HepG2 (cell line): ENCODE data around the gene DSG2. TPM values are rescaled to one million over a fixed set of nuclear protein-coding genes. Genes with fewer than 3 reads are reported as not detected.

Source experiments
- LCORL ChIP-seq, 2 experiments: fragments of 450-650 bp in 1 of 2; sonication (generic) in 1 of 2; formaldehyde crosslinking in 1 of 2; IDR thresholded peaks; 2 replicates each; pipeline versions ENCODE4 v1.5.0 to v1.6.1; 2017 to 2020; ENCODE audit warnings: antibody characterized with exemption in 1 of 2, missing genetic modification reagents in 1 of 2
- MYC ChIP-seq: sonication (generic); formaldehyde crosslinking; IDR thresholded peaks from 2 replicates; pipeline ENCODE4 v1.9.0; 2021; ENCODE audit warnings: missing genetic modification reagents, borderline replicate concordance
- NAIF1 ChIP-seq: sonication (generic); formaldehyde crosslinking; IDR thresholded peaks from 2 replicates; pipeline ENCODE4 v1.5.0; 2020; ENCODE audit warnings: mild to moderate bottlenecking, missing genetic modification reagents, borderline replicate concordance
- RARA ChIP-seq: IDR thresholded peaks from 2 replicates; pipeline ENCODE4 v1.6.1; 2016; ENCODE audit warnings: missing genetic modification reagents, missing compliant biosample characterization
- ZFP90 ChIP-seq: sonication (generic); formaldehyde crosslinking; IDR thresholded peaks from 2 replicates; pipeline ENCODE4 v1.8.0; 2022; ENCODE audit warnings: missing genetic modification reagents, mild to moderate bottlenecking, inconsistent platforms, borderline replicate concordance
- ZNF263 ChIP-seq: sonication (generic); formaldehyde crosslinking; IDR thresholded peaks from 2 replicates; pipeline ENCODE4 v1.4.0; 2020; ENCODE audit warnings: missing genetic modification reagents
- ZNF292 ChIP-seq: sonication (generic); formaldehyde crosslinking; IDR thresholded peaks from 2 replicates; pipeline ENCODE4 v1.8.1; 2022; ENCODE audit warnings: mild to moderate bottlenecking, low read depth, missing genetic modification reagents, borderline replicate concordance
- ZNF562 ChIP-seq: sonication (generic); formaldehyde crosslinking; IDR thresholded peaks from 2 replicates; pipeline ENCODE4 v1.8.0; 2022; ENCODE audit warnings: missing genetic modification reagents, borderline replicate concordance
- polyA plus RNA-seq, 8 experiments: library from polyadenylated mRNA; depleted of rRNA in 3 of 8; stranded (reverse) in 7 of 8; unstranded in 1 of 8; fragments of >200 nt; fragmentation: Illumina TruSeq in 4 of 8; extraction: Trizol in 4 of 8; gene quantifications; 2 replicates each; pipeline versions ENCODE4 v1.2.1 to v1.2.3, GENCODE V29; 2011 to 2016; ENCODE audit warnings: low read depth in 4 of 8, missing spikeins in 1 of 8, mixed read lengths in 1 of 8; ENCODE audit not compliant: insufficient read depth in 1 of 8
- total RNA-seq, 5 experiments: library from RNA; depleted of rRNA; stranded (reverse); fragments of >200 nt; fragmentation: Illumina TruSeq; extraction: Trizol; gene quantifications; 2 replicates each; pipeline ENCODE4 v1.2.3, GENCODE V29; 2016; ENCODE audit warnings: low read depth in 1 of 5
- TF ChIP-seq, protein P1 (sequence below): sonication (generic); formaldehyde crosslinking; IDR thresholded peaks from 2 replicates; pipeline ENCODE4 v1.4.0; 2020; ENCODE audit warnings: low read depth, missing genetic modification reagents

DSG2 gene
- total and polyA plus RNA-seq, 2 of the 13 experiments (the other 11 are each of a cell fraction or from before 2014, with no cell fraction given), result 23.3 to 66.7 TPM

DNA sequence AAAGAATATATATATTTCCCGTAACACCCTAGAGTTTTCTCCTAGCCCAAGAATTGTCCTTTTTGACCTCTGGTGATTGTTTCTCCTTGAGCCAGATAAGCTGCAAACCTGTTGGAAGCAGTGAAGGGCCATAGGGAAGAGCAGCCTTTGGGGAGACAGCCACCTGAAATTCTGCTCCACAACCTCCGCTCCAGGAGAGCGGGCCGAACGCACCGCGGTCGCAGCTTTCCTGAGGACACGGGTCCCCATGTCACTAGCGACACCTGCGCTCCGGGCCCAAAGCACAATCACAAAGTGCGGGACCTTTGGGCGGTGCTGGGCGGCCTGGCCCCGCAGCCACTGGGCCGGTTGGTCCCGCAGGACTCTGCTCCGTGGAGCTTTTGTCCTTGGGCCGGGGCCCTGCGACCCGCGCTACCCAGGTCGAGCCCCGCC lies 557 bp upstream of the DSG2 start (continued):
- TF ChIP-seq, protein P1, sequence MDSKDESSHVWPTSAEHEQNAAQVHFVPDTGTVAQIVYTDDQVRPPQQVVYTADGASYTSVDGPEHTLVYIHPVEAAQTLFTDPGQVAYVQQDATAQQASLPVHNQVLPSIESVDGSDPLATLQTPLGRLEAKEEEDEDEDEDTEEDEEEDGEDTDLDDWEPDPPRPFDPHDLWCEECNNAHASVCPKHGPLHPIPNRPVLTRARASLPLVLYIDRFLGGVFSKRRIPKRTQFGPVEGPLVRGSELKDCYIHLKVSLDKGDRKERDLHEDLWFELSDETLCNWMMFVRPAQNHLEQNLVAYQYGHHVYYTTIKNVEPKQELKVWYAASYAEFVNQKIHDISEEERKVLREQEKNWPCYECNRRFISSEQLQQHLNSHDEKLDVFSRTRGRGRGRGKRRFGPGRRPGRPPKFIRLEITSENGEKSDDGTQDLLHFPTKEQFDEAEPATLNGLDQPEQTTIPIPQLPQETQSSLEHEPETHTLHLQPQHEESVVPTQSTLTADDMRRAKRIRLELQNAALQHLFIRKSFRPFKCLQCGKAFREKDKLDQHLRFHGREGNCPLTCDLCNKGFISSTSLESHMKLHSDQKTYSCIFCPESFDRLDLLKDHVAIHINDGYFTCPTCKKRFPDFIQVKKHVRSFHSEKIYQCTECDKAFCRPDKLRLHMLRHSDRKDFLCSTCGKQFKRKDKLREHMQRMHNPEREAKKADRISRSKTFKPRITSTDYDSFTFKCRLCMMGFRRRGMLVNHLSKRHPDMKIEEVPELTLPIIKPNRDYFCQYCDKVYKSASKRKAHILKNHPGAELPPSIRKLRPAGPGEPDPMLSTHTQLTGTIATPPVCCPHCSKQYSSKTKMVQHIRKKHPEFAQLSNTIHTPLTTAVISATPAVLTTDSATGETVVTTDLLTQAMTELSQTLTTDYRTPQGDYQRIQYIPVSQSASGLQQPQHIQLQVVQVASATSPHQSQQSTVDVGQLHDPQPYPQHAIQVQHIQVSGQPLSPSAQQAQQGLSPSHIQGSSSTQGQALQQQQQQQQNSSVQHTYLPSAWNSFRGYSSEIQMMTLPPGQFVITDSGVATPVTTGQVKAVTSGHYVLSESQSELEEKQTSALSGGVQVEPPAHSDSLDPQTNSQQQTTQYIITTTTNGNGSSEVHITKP (CRISPR knock-in tag), result 0 out of 2 replicates have a peak, but pooled peaks have one; percentile 19
- TF ChIP-seq LCORL (IDR thresholded peaks at IDR 0.05) (no peak), LCORL (CRISPR knock-in tag; IDR thresholded peaks at IDR 0.05) (0 out of 2 replicates have a peak, but pooled peaks have one; percentile 49), MYC (peak; percentile 55), ZNF292 (0 out of 2 replicates have a peak, but pooled peaks have one; percentile 17), NAIF1 (CRISPR knock-in tag) (0 out of 2 replicates have a peak, but pooled peaks have one; percentile 54), RARA (peak; percentile 7; the same call in 1 of the 2 replicates), ZNF263 (no peak), ZNF562 (CRISPR knock-in tag) (no peak), ZFP90 (CRISPR knock-in tag) (no peak; the same call in 1 of the 2 replicates)
